Ecto neural progenitor cell (in vitro differentiated cells): Measurements from ENCODE around the gene CRISP1.
"Not testable (repeated sequence)": the region's sequence is repeated elsewhere in the genome, so short reads cannot be mapped to it uniquely, and the experiment has no call there.

Experiments used
- DNase-seq: peaks from one replicate; pipeline ENCODE4 v3.0.0-alpha.2; 2018; ENCODE audit warnings: low spot score

The CRISP1 gene, protein sequence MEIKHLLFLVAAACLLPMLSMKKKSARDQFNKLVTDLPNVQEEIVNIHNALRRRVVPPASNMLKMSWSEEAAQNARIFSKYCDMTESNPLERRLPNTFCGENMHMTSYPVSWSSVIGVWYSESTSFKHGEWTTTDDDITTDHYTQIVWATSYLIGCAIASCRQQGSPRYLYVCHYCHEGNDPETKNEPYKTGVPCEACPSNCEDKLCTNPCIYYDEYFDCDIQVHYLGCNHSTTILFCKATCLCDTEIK

DNA sequence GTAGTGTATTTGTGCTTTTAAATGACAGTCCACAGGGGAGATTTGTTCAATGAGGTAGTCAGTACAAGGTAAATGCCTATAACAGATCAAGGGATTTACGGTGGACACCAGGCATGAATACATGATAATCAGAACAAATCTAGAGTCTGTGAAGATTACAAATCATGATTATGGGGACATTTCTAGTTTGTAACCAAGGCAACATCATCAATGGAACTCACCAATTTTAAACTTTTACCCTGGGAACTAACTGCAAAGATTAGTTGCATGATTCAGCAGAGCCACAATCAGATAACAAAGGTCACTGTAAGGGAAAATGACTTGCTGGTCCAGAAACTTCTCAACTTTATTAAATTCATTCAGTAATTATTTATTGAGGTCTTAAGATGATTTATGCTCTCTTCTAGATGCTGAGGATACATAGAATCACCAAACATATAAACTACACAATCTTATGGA, at the start of gene CRISP1:
Gene CRISP1 (minus strand): TSS at position 51 of the 459 bp plus-strand sequence. CDS start 9,135 bp downstream, outside the sequence.
- no peak for DNase-seq

GRCh38 chr6:49915035-49915434, 48.7 kb upstream of the CRISP1 start:
- DNase-seq: peak; percentile 52

DNA sequence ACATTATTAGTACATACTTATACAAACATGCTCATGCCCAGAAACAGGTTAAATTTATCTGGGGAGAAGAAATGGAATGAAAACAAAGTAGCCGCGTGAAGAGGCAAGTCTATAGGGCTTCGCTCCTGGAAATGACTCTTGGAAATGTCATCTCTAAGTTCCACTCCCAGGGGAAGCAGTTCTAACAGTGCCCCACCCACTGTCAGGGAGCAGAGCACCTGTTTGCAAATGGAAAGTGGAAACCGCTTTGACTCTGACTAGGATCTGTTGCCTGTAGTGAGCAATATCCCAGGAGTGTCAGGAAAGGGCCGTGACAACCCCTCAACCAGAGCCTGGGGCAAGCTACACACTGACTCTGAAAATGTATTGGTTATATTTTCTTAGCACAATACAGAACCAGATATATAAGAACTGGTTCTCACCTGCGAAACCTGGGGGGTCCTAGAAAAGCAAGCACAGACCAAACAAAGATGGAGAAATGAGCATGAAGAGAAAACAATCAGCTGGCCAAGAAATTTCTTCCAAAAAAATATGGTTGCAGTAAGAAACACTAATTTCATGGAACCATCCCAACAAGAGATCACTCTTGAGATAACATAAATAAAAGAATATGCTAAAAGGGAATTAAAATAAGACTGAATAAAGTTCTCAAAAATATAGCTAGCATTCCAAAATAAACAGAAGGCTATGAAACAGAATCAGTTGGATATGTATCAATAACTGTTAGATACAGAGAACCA, 47.5 kb upstream of the CRISP1 start:
- DNase-seq: no peak

GRCh38 chr6:49912196-49912595, 45.9 kb upstream of the CRISP1 start:
- DNase-seq: no peak

DNA sequence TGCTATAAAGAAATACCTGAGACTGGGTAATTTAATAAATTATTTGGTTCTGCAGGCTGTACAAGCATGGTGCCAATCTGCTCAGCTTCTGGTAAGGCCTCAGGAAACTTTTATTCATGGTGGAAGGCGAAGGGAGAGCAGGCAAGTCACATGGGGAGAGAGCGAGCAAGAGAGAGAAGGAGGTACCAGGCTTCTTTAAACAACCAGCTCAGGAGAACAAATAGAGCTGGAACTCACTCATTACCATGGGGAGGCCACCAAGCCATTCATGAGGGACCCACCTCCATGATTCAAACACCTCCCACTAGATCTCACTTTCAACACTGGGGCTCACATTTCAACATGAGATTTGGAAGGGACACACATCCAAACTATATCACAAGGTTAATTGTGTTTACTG, 44.9 kb upstream of the CRISP1 start:
- no peak for DNase-seq

- DNase-seq: no peak
These were observed 43.2 kb upstream of the CRISP1 start for GRCh38 chr6:49909563-49909962.

GRCh38 chr6:49906526-49906925, 40.2 kb upstream of the CRISP1 start:
- no peak for DNase-seq

- no peak for DNase-seq
These were observed 39.0 kb upstream of the CRISP1 start for GRCh38 chr6:49905296-49905695.

GRCh38 chr6:49902856-49903255, 36.5 kb upstream of the CRISP1 start:
- no peak for DNase-seq

DNA sequence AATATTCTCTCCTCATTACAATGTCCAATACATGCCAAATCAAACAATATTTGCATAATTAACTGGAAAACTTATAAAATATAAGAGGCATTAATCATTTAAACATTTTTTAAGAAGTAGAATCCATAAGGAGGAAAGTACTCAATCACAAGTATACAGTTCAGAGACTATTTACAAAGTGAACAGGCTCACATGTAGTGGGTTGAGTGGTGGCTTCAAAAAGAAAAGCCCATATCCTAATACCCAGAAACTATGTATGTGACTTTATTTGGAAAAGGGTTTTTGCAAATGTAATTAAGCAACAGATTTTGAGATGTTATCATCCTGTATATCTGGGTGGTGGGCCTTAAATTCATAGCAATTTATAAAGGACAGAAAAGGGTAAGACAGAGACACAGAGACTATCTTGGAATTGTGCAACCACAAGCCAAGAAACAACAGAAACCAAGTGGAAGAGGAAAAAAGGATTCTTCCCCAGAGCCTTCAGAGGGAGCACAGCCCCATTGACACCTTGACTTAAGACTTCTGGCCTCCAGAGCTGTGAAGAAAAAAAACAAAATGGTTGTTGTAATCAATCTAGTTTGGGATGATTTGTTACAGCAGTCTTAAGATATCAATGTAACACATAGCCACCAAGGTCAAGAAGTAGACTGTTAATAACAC, 32.7 kb upstream of the CRISP1 start:
- DNase-seq: no peak

DNA sequence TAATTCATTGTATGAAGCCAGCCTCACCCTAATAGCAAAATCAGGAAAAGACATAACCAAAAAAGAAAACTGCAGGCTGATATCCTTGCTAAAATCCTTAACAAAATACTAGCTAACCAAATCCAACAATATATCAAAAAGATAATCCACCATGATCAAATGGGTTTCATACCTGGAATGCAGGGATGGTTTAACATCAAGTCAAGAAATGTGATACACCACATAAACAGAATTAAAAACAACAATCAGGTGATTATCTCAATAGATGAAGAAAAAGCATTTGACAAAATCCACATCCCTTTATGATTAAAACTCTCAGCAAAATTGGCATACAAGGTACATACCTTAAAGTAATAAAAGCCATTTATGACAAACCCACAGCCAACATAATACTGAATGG, 29.2 kb upstream of the CRISP1 start:
- DNase-seq: not testable (repeated sequence)

DNA sequence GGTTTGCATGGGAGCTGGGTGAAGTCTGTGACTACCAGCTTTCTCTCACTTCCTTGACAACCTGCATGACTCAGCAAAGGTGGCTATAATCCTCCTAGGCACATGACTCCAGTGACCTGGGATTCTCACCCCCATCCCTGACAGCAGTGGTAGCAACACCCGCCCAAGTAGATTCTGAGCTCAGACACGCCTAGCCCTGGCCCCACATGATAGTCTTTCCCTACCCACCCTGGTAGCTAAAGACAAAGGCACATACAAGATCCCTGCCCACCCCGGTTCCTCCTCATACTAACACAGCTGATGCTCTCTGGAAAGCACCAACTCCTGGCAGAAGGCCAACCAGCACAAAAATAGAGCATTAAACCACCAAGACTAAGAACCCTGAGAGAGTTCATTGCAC, 25.9 kb upstream of the CRISP1 start:
- no peak for DNase-seq

- DNase-seq: no peak
These were observed 24.7 kb upstream of the CRISP1 start for GRCh38 chr6:49890988-49891387.

DNA sequence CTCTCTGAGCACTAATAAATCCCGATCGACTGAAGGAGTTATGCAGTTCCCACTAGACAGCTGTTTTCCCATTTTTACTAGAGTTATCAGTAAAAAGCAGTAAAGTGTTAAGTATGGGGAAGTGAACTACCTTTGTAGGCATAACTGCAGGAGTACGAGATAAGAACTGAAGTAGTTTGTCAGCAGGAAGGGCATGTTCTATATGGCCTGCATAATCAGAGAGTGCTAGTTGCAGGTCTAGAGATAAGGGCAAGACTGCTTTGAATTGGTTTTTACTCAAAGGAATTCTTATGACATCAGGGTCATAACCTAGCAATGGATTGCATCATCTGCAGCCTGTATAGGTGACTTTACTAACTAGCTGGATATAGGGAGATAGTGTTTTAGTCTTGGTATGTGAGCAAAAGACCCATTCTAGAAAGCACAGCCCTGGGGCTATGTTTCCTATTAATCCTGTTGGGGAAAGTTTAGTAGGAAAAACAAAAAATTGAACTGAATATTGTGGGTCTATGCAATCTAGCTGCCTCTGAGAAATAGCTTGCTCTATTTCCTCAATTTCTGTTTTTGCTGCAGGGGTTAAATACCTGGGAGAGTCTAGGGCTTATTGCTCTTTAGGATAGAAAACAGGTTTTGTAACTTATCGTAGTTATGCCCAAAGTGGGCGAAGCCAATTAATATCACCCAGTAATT, 22.6 kb upstream of the CRISP1 start:
- no peak for DNase-seq

GRCh38 chr6:49868951-49869529, 2.7 kb upstream of the CRISP1 start:
- no peak for DNase-seq

DNA sequence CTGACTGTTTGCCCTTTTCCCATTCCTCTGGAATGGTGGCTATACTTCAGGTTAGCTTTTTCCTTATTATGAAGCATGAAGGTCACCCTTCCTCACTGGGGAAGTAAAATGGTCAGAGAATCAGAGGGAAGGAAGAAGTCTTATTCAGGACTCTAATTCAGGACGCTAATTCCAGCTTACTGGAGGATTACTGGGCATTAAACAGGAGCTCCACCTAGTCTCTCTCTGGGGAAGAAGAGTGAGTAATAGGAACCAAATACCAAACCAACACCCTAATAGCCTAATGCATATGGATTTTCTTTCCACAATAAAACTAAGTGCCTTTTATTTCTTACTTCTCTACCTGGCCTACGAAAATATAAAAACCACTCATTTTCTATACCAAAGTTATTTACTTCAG, 10.1 kb downstream of the CRISP1 start:
- DNase-seq: no peak

- no peak for DNase-seq
These were observed 11.1 kb downstream of the CRISP1 start for GRCh38 chr6:49855221-49855620.

GRCh38 chr6:49852975-49853374, 13.4 kb downstream of the CRISP1 start:
- no peak for DNase-seq

DNA sequence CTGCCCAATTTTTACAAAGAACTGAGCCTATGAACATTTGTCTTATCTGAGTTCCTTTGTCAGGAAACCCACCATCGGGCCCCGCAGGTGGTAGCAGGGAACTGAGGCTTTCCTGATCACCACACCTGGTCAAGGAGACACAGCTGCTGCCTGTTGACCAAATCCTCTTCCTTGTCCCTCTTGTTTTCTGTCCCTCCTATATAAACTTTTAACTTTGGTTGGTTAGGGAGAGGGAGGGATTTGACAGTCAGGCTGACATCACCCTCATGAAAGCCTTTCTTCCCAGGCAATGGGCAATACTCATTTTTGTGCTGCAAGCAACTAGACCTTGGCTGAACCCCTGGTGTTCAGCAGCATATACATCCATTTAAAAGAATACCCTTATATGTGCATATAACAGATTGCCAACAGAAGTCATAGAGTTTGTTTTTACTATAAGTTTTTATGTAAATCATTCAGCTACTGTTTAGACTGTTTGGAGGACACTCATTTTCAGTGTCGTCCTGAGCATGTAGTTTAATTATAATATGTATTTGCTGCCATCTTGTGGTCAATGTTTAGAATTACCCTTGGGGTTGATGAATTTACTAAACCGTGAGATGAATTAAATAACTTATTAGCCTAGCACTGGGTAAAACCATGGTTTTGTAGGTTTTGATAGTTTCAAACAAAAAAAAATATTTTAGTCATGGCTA, 17.0 kb downstream of the CRISP1 start:
- DNase-seq: no peak

- DNase-seq: no peak
These were observed 18.7 kb downstream of the CRISP1 start for GRCh38 chr6:49847673-49848072.

- no peak for DNase-seq
These were observed 19.3 kb downstream of the CRISP1 start for GRCh38 chr6:49847014-49847413.

DNA sequence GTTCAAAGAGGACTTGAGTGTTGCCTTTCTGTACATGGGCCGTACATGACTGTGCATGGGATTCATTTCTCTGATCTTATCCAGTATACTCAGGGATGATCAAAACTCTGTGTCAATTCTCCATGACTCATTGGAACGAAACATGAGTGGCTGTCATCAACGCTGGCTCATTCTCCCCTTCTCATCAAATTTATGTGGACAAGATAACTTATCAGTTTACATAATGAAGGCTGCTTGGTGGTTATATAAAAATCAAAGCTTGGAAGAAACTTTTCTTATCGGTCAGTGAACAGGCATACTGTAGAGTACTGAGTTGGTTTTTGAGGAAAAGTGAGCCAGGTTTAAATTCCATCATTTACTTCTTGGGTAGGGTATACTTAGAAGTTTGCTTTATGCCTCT, 24.9 kb downstream of the CRISP1 start:
- no peak for DNase-seq
